Body of pancreas (tissue), 4 donors: Measurements from ENCODE around the gene PHACTR3.

ENCODE experiments used
- POLR2A ChIP-seq, 3 donors: fragments of 450-650 bp; IDR thresholded peaks; one replicate each; pipeline ENCODE4 v1.6.1; 2016; ENCODE audit warnings: antibody characterized with exemption in 3 of 3, mild to moderate bottlenecking in 2 of 3
- TF ChIP-seq, protein P1 (sequence below), 7 experiments: fragments of 450-650 bp in 4 of 7; fragments of 200-600 bp in 3 of 7; sonication (generic) in 3 of 7; IDR thresholded peaks; one replicate each; pipeline ENCODE4 v1.5.1; 2016 to 2019; ENCODE audit warnings: antibody characterized with exemption in 7 of 7

DNA sequence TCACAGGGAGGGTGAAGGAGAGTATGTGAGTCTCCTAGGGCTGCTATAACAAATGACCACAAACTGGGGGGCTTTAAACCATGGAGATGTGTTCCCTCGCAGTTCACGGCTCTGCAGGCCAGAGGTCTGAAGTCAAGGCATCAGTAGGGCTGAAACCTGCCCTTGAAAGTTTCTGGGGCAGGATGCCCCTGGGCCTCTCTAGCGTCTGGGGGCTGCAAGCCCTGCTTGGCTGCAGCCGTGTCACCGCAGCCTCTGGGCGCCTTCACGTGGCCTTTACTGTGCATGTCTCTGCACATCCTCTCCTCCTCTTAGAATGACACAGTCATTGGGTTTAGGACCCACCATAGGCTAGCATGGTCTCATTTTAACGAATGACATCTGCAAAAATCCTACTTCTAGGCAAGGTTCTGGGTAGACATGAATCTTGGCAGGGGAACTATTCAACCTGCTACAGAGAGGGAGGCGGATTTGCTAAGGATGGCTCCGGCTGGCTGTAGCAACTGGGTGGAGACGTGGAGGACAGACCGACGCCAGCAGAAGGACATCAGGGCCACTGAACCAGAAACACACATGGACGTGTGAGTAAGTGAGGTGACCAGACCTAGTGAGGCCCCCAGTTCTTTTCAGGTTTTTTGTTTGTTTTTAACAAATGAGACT is 58.6 kb downstream of the PHACTR3 start:
- TF ChIP-seq, protein P1, sequence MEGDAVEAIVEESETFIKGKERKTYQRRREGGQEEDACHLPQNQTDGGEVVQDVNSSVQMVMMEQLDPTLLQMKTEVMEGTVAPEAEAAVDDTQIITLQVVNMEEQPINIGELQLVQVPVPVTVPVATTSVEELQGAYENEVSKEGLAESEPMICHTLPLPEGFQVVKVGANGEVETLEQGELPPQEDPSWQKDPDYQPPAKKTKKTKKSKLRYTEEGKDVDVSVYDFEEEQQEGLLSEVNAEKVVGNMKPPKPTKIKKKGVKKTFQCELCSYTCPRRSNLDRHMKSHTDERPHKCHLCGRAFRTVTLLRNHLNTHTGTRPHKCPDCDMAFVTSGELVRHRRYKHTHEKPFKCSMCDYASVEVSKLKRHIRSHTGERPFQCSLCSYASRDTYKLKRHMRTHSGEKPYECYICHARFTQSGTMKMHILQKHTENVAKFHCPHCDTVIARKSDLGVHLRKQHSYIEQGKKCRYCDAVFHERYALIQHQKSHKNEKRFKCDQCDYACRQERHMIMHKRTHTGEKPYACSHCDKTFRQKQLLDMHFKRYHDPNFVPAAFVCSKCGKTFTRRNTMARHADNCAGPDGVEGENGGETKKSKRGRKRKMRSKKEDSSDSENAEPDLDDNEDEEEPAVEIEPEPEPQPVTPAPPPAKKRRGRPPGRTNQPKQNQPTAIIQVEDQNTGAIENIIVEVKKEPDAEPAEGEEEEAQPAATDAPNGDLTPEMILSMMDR (IDR thresholded peaks at IDR 0.05) = no peak
- no peak for TF ChIP-seq POLR2A (IDR thresholded peaks at IDR 0.05)
